GM18519 (cell line): ENCODE data around the gene GSTA1.
"Not testable (repeated sequence)": the region's sequence is repeated elsewhere in the genome, so short reads cannot be mapped to it uniquely, and the experiment has no call there.

ENCODE experiments used
- ATAC-seq: cut with Tn5 transposase; IDR thresholded peaks from one replicate; pipeline ENCODE4 v1.9.1; 2021; ENCODE audit warnings: mild to moderate bottlenecking, moderate library complexity; ENCODE audit not compliant: unreplicated experiment, low FRiP score

Gene GSTA1

GRCh38 chr6:52809777-52810176, 6.2 kb upstream of the GSTA1 start:
- not testable (repeated sequence) for ATAC-seq

- ATAC-seq: no peak
Observed at GRCh38 chr6:52808660-52809059, 5.0 kb upstream of the GSTA1 start.

GRCh38 chr6:52802806-52803205, 810 bp downstream of the GSTA1 start:
- no peak for ATAC-seq

GRCh38 chr6:52801188-52801841, 2.3 kb downstream of the GSTA1 start:
- ATAC-seq: no peak

DNA sequence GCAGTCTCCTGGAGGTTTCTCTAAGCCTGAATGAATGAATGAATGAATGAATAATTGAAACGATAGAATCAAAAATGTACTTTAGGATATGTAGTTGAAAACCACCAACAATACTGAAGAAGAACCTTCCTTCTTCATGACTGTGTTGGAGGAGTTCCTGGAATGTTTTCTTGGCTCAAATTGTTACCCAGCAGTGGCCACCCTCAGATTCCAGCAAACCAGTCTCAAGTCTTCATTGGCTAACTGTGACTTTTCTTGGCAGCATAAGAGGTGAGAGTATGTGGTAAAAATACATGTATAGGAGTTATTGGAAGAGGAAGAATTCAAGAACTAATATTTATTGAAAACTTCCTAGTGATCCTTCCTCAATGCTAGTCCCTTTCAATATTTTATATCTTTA, 4.3 kb downstream of the GSTA1 start:
- not testable (repeated sequence) for ATAC-seq

DNA sequence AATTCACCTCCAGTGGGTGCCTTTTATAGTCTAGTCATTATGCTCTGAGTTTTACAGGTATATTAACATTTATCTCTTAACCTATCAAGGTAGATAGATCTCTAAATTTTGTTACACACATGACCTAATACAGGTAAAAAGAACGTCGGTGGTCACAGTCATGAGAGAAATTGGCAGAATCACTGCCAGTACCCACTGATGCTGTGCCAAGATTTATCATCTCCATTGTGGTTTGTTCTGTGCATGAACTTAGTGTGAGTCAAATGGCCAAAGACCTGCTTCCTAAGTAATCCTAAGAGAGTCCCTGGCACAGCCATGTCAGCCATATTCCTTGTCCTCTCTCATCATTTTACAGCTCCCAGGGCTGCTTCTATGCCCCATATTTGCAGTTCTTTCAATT, 9.2 kb downstream of the GSTA1 start:
- not testable (repeated sequence) for ATAC-seq

- no peak for ATAC-seq
Observed at GRCh38 chr6:52790861-52791260, 12.8 kb downstream of the GSTA1 start.

GRCh38 chr6:52789658-52790057, 14.0 kb downstream of the GSTA1 start:
- not testable (repeated sequence) for ATAC-seq

GRCh38 chr6:52788478-52788877, 15.1 kb downstream of the GSTA1 start:
- no peak for ATAC-seq

- no peak for ATAC-seq
Observed at GRCh38 chr6:52787917-52788316, 15.7 kb downstream of the GSTA1 start.

DNA sequence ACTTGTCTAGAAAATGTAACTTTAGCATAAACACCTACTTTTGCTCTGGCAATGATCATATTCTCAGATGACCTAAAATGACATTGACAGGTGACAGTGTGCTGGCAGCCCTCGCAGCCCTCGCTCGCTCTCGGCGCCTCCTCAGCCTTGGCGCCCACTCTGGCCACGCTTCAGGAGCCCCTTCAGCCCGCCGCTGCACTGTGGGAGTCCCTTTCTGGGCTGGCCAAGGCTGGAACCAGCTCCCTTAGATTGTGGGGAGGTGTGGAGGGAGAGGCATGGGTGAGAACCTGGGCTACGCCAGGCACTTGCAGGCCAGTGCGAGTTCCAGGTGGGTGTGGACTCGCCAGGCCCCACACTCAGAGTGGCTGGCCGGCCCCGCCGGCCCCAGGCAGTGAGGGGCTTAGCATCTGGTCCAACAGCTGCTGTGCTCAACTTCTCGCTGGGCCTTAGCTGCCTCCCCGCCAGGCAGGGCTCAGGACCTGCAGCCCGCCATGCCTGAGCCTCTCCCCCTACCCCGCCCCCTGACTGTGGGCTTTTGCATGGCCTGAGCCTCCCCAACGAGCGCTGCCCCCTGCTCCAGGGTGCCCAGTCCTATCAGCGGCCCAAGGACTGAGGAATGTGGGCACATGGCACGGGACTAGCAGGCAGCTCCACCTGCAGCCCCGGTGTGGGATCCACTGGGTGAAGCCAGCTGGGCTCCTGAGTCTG, 17.2 kb downstream of the GSTA1 start:
- no peak for ATAC-seq

DNA sequence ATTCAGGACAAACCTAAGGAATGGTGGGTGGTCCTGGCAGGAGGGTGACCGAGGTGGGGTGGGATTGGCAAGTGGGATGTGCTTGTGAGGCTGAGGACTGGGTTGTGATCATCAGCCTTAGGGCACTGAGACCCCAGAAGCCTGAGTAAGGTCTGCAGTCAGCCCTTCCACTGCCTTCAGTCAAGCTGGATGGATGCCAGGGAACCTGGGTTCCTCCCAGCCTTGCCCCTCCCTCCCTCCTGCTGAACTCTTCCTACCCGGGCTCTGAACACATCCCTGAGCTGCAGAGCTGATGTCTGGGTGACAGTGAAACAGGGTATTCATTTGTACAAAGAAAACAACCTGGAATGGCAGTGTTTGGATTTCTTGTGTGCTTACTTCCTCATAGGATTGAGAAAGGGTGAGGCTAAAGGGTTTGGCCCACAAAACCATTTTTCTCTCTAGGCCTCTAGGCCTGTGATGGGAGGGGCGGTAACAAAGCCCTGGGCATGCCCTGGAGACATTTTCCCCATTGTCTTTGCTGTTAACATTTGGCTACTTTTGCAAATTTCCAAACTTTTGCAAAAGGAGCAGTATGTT, 20.8 kb downstream of the GSTA1 start:
- ATAC-seq: not testable (repeated sequence)

- ATAC-seq: not testable (repeated sequence)
Observed at GRCh38 chr6:52782209-52782608, 21.4 kb downstream of the GSTA1 start.

- ATAC-seq: no peak
Observed at GRCh38 chr6:52779237-52779636, 24.4 kb downstream of the GSTA1 start.

DNA sequence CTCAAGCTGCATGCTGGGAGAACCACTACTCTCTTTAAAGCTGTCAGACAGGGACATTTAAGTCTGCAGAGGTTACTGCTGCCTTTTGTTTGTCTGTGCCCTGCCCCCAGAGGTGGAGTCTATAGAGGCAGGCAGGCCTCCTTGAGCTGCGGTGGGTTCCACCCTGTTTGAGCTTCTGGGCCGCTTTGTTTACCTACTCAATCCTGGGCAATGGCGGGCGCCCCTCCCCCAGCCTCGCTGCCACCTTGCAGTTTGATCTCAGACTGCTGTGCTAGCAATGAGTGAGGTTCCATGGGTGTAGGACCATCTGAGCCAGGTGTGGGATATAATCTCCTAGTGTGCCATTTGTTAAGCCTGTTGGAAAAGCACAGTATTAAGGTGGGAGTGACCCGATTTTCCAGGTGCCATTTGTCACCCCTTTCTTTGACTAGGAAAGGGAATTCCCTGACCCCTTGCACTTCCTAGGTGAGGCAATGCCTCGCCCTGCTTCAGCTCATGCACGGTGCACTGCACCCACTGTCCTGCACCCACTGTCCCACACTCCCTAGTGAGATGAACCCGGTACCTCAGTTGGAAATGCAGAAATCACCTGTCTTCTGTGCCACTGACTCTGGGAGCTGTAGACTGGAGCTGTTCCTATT, 26.8 kb downstream of the GSTA1 start:
- not testable (repeated sequence) for ATAC-seq

DNA sequence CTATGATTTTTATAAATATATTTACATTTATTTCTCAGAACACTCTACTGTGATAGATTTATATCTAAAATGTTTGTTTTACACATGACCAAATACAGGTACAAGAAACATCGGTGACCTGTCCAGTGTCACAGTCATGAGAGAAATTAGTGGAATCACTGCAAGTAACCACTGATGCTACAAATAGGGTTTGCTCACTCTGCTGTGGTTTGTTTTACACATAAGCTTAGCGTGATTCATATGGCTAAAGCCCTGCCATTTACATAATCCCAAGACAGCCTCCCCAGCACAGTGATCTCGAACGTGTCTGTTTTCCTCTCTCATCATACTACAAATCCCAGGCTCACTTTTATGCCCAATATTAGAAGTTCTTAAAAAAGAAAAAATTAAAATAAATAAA, 34.2 kb downstream of the GSTA1 start:
- not testable (repeated sequence) for ATAC-seq

GRCh38 chr6:52767658-52768057, 36.0 kb downstream of the GSTA1 start:
- ATAC-seq: not testable (repeated sequence)

DNA sequence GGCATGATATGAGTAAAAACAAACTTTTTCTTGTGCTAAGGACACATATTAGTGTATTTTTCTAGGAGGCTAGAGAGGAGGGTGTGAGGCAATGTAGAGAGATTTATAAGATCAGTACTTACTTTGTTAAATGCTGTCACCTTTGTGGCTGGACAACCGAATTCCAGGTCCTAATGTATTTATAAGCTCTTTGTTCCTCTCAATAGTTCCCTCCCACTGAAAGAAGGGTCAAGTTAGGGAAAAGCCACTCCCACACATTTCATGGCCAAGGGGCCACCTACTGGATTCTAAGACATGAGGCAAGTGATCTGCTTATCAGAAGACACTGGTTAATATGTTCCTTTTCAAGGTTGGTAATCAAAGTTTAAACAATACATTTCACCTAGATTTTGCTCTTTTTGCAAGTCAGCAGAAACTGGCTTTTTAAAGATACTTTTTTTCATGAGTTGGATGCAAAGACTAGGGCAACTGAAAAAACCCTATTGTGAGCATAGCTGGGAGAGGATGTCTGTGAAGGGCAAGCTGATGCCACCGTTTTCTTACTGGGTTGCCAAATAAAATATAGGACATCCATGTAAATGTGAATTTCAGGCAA, 40.2 kb downstream of the GSTA1 start, which contains the start of gene GSTA2:
TSS of gene GSTA2 (minus strand) at position 154 of the 595 bp plus-strand sequence. CDS start 5,528 bp downstream, outside the sequence.
- not testable (repeated sequence) for ATAC-seq

DNA sequence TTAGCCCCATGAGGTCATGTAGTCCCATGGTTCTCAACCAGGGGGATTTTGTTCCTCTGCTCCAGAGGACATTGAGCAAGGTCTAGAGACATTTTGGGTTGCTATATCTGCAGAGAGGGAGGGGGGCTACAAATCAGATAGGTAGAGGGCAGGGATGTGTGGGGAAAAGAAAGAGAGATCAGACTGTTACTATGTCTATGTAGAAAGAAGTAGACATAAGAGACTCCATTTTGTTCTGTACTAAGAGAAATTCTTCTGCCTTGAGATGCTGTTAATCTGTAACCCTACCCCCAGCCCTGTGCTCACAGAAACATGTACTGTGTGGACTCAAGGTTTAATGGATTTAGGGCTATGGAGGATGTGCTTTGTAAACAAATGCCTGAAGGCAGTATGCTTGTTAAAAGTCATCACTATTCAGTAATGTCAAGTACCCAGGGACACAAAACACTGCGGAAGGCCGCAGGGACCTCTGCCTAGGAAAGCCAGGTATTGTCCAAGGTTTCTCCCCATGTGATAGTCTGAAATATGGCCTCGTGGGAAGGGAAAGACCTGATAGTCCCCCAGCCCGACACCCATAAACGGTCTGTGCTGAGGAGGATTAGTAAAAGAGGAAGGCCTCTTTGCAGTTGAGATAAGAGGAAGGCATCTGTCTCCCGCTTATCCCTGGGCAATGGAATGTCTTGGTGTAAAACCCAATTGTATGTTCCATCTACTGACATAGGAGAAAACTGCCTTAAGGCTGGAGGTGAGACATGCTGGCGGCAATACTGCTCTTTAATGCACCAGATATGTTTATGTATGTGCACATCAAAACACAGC, 41.7 kb downstream of the GSTA1 start:
- ATAC-seq: not testable (repeated sequence)
